Measurements from ENCODE around the gene SRRM1.
"Not testable (repeated sequence)": the region's sequence is repeated elsewhere in the genome, so short reads cannot be mapped to it uniquely, and the experiment has no call there.

The SRRM1 gene

GRCh38 chr1:24717887-24718650 is 75.0 kb downstream of the SRRM1 start:
- CTCF ChIA-PET = interaction anchor here (0.6 kb wide), 2 partner anchors 17 to 516 kb away, joined by 3 to 10 read pairs; no protein-coding TSS in a partner anchor
- TF ChIP-seq HDGF (IDR thresholded peaks at IDR 0.05; ENCODE audit: borderline replicate concordance) = no peak
- TF ChIP-seq ELF4 (IDR thresholded peaks at IDR 0.05) = no peak
- no peak for TF ChIP-seq FOXM1 (IDR thresholded peaks at IDR 0.05; ENCODE audit: borderline replicate concordance)
- TF ChIP-seq ARNT (IDR thresholded peaks at IDR 0.05) = no peak
- POLR2A ChIA-PET = no interaction called here
- DNase-seq (ENCODE audit: extremely low spot score) = no peak

GRCh38 chr1:24720152-24720551 is 77.0 kb downstream of the SRRM1 start:
- ChIA-PET CTCF (no interaction called here), POLR2A (interaction anchor here (0.8 kb wide), 1 partner anchor 10 kb away, joined by 3 read pairs; no protein-coding TSS in a partner anchor)
- TF ChIP-seq ARNT (IDR thresholded peaks at IDR 0.05) (no peak), FOXK2 (IDR thresholded peaks at IDR 0.05) (no peak), ZNF384 (IDR thresholded peaks at IDR 0.05) (no peak), HDGF (IDR thresholded peaks at IDR 0.05; ENCODE audit: borderline replicate concordance) (no peak), TARDBP (IDR thresholded peaks at IDR 0.05) (no peak), FOXA1 (IDR thresholded peaks at IDR 0.05) (no peak), L3MBTL2 (conservative IDR thresholded peaks at IDR 0.05) (no peak), SP1 (IDR thresholded peaks at IDR 0.05) (no peak), SUZ12 (IDR thresholded peaks at IDR 0.05) (no peak), ELF4 (IDR thresholded peaks at IDR 0.05) (no peak), CTBP1 (IDR thresholded peaks at IDR 0.05; ENCODE audit: borderline replicate concordance) (no peak), NFRKB (IDR thresholded peaks at IDR 0.05) (no peak), BHLHE40 (IDR thresholded peaks at IDR 0.05; ENCODE audit: borderline replicate concordance) (no peak), LEF1 (IDR thresholded peaks at IDR 0.05; ENCODE audit: borderline replicate concordance) (no peak), FOXM1 (IDR thresholded peaks at IDR 0.05; ENCODE audit: borderline replicate concordance) (no peak), PKNOX1 (IDR thresholded peaks at IDR 0.05) (no peak)
- no peak for DNase-seq (ENCODE audit: extremely low spot score)

GRCh38 chr1:24721533-24721932 is 78.4 kb downstream of the SRRM1 start:
- ChIA-PET POLR2A (no interaction called here), CTCF (no interaction called here)
- DNase-seq (ENCODE audit: extremely low spot score) = no peak
- TF ChIP-seq SP1 (IDR thresholded peaks at IDR 0.05) (no peak), FOXM1 (IDR thresholded peaks at IDR 0.05; ENCODE audit: borderline replicate concordance) (no peak), FOXA1 (IDR thresholded peaks at IDR 0.05) (no peak), FOXK2 (IDR thresholded peaks at IDR 0.05) (no peak), NFRKB (IDR thresholded peaks at IDR 0.05) (no peak), HDGF (IDR thresholded peaks at IDR 0.05; ENCODE audit: borderline replicate concordance) (no peak), ZNF384 (IDR thresholded peaks at IDR 0.05) (no peak), LEF1 (IDR thresholded peaks at IDR 0.05; ENCODE audit: borderline replicate concordance) (no peak)

GRCh38 chr1:24722073-24723035 is 79.3 kb downstream of the SRRM1 start:
- CTCF ChIA-PET; POLR2A ChIA-PET; DNase-seq (ENCODE audit: extremely low spot score): not testable (repeated sequence)

All from HEK293T (cell line).